ENCODE measurements around the gene ANKRD10. TPM values are rescaled to one million over a fixed set of nuclear protein-coding genes. Genes with fewer than 3 reads are reported as not detected.

Gene ANKRD10
- total RNA-seq, 5 donors from 2014 or later (not counting 1 experiment from before 2014, with no cell fraction given) = 93.7 to 133 (median 104) TPM

DNA sequence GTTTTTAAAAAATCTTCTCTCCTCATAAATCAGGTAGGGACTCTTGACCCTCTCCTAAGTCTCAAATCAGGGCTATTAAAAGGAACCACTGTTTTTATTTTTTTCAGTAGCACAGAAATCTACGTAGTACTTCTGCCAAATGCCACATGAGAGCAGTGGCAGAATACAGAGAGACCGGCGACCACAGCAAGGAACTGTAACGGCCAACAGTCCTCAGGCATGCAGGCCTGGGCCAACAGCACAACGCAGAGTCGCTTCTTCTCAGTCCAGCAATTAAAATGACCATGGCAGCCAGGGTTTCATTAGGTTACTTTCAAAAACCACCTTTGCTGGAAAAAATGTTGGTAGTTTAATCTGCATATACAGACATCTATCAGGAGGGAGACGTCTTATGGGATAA is 34.2 kb downstream of the ANKRD10 start:
- 97% methylated on average over 6 of the region's 7 CpGs for WGBS (ENCODE audit: insufficient coverage)
- no peak for DNase-seq
- POLR2A ChIA-PET = no interaction called here
- Histone ChIP-seq H3K36me3 (ENCODE audit: control insufficient read depth in 2 of 2, extremely low read depth in 1 of 2, insufficient read depth in 1 of 2, low read length in 1 of 2) (peaks cover 0 to 3% of the 10 kb centered on the region in 2 donors), H3K4me1 (ENCODE audit: control insufficient read depth in 1 of 2, extremely low read depth in 1 of 2, insufficient read depth in 2 of 2, low read length in 2 of 2) (no peaks in the 10 kb centered on the region), H3K27me3 (replicated peaks in 1 of 2; ENCODE audit: control insufficient read depth in 2 of 2, extremely low read depth in 1 of 2, insufficient read depth in 2 of 2, low read length in 1 of 2) (no peaks in the 10 kb centered on the region), H3K9me3 (no peaks in the 10 kb centered on the region), H3K4me3 (ENCODE audit: control insufficient read depth in 1 of 2, extremely low read depth in 1 of 2, low read length in 1 of 2) (no peak overlapping the region), H3K27ac (ENCODE audit: low read length) (no peak overlapping the region)
- Mint-ChIP-seq H3K4me1 (no peaks in the 10 kb centered on the region), H3K36me3 (peaks cover 6% of the 10 kb centered on the region), H3K9me3 (no peaks in the 10 kb centered on the region), H3K4me3 (no peak overlapping the region), H3K27ac (no peak overlapping the region), H3K27me3 (no peaks in the 10 kb centered on the region)
- ATAC-seq (replicated peaks in 1 of 4) = no peak
- CTCF ChIA-PET = no interaction called here

DNA sequence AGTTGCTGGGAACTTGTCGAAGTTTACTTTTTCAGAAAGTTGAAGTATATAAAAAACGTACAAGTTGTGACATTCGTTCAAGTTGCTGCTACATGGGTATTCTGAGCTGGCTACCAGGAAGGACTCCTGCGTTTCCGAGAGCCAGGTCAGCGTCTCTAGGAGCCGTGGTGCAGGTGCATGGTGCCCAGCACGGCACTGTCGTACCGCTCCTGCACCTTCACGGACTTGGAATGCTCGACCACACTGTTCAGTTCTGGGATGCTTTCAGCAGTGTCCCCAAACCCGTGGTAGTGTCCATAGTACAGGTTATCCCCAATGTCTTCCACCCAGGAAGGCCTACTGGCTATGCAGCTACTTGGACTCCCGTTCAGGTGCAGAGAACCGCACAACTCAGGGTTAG is 35.4 kb downstream of the ANKRD10 start:
- no peak overlapping the region for H3K27ac ChIP-seq (ENCODE audit: low read length)
- no peak overlapping the region for H3K4me3 ChIP-seq (ENCODE audit: control insufficient read depth in 1 of 2, extremely low read depth in 1 of 2, low read length in 1 of 2)
- 97% methylated on average over 14 of the region's 15 CpGs for WGBS (ENCODE audit: insufficient coverage)
- DNase-seq (no peak), ATAC-seq (replicated peaks in 1 of 4) (no peak)
- Mint-ChIP-seq H3K27ac (no peak overlapping the region), H3K27me3 (peaks cover 0 to 5% of the 10 kb centered on the region in 2 donors), H3K9me3 (no peaks in the 10 kb centered on the region), H3K36me3 (peaks cover 6% of the 10 kb centered on the region), H3K4me1 (peaks cover 0 to 7% (median 5%) of the 10 kb centered on the region in 3 donors), H3K4me3 (no peak overlapping the region)
- no peaks in the 10 kb centered on the region for H3K9me3 ChIP-seq
- peaks cover 0 to 4% of the 10 kb centered on the region in 2 experiments for H3K27me3 ChIP-seq (replicated peaks in 1 of 2; ENCODE audit: control insufficient read depth in 2 of 2, extremely low read depth in 1 of 2, insufficient read depth in 2 of 2, low read length in 1 of 2)
- H3K4me1 ChIP-seq (ENCODE audit: control insufficient read depth in 1 of 2, extremely low read depth in 1 of 2, insufficient read depth in 2 of 2, low read length in 2 of 2) = peaks cover 0 to 6% of the 10 kb centered on the region in 2 experiments
- CTCF ChIA-PET = no interaction called here
- POLR2A ChIA-PET = no interaction called here
- peaks cover 0 to 3% of the 10 kb centered on the region in 2 donors for H3K36me3 ChIP-seq (ENCODE audit: control insufficient read depth in 2 of 2, extremely low read depth in 1 of 2, insufficient read depth in 1 of 2, low read length in 1 of 2)

DNA sequence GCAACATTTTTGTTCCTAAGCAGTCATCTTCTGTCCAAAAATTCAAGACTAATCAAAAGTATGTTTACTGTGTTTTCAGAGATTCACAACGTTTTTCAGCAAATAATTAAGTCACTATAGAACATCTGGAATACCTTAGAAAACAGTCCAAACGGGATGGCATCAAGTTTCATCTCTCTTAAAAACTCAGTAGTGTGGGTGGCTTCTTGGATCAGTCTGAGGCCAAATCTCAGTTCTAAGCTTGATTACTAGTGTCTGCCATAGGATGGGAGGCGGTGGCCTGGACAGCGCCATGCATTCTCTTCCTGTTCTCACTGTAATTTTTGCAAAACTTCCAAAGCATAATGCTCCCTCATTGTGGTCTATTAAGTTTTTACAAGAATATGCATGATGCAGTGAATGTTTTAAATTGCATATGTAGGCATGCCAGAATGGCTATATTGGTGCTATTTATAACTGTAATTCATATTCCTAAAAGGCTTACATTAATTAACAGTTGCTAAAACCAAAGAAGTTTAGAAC is 37.1 kb downstream of the ANKRD10 start:
- ATAC-seq (replicated peaks in 1 of 4) = no peak
- POLR2A ChIA-PET = no interaction called here
- Histone ChIP-seq H3K4me1 (ENCODE audit: control insufficient read depth in 1 of 2, extremely low read depth in 1 of 2, insufficient read depth in 2 of 2, low read length in 2 of 2) (peaks cover 4 to 14% of the 10 kb centered on the region in 2 experiments), H3K4me3 (ENCODE audit: control insufficient read depth in 1 of 2, extremely low read depth in 1 of 2, low read length in 1 of 2) (no peak overlapping the region), H3K9me3 (no peaks in the 10 kb centered on the region), H3K27ac (ENCODE audit: low read length) (no peak overlapping the region), H3K27me3 (replicated peaks in 1 of 2; ENCODE audit: control insufficient read depth in 2 of 2, extremely low read depth in 1 of 2, insufficient read depth in 2 of 2, low read length in 1 of 2) (peaks cover 6 to 20% of the 10 kb centered on the region in 2 experiments), H3K36me3 (ENCODE audit: control insufficient read depth in 2 of 2, extremely low read depth in 1 of 2, insufficient read depth in 1 of 2, low read length in 1 of 2) (peaks cover 0 to 3% of the 10 kb centered on the region in 2 donors)
- Mint-ChIP-seq H3K4me1 (peaks cover 0 to 7% (median 5%) of the 10 kb centered on the region in 3 donors), H3K4me3 (no peak overlapping the region), H3K27me3 (peaks cover 0 to 8% of the 10 kb centered on the region in 2 donors), H3K27ac (no peak overlapping the region), H3K9me3 (no peaks in the 10 kb centered on the region), H3K36me3 (peaks cover 6% of the 10 kb centered on the region)
- no CpG with 5 or more reads among the region's 4 CpGs for WGBS (ENCODE audit: insufficient coverage)
- CTCF ChIA-PET = no interaction called here
- DNase-seq = no peak

DNA sequence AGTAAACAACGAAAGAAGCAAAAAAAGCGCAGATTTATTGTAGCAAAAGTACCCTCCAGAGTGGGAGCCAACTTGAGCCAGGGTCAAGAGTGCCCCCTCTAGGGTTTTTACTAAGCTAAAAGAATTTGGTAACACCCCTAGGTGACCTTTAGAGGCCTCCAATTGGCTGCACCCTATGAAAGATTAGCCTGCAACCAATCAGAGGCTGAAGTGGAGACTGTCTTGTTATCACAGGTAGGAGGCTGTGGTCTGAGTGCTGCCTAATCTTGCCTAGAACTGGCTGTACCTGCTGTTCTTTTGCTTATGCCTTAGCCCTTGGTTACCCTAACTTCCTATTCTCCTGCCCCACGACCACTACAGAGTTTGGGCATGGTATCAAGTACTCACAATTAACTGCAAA is 38.3 kb downstream of the ANKRD10 start:
- peaks cover 0 to 10% of the 10 kb centered on the region in 2 donors for H3K27me3 Mint-ChIP-seq
- peaks cover 6% of the 10 kb centered on the region for H3K36me3 Mint-ChIP-seq
- peaks cover 4 to 14% of the 10 kb centered on the region in 2 experiments for H3K4me1 ChIP-seq (ENCODE audit: control insufficient read depth in 1 of 2, extremely low read depth in 1 of 2, insufficient read depth in 2 of 2, low read length in 2 of 2)
- H3K27ac Mint-ChIP-seq = no peak overlapping the region
- WGBS (ENCODE audit: insufficient coverage) = 90% methylated on average over 2 of the region's 3 CpGs
- no peak overlapping the region for H3K27ac ChIP-seq (ENCODE audit: low read length)
- CTCF ChIA-PET = interaction anchor here (0.5 to 0.6 kb wide), 2 partner anchors 45 to 420 kb away, joined by 3 read pairs; no protein-coding TSS in a partner anchor
- peaks cover 0 to 7% (median 5%) of the 10 kb centered on the region in 3 donors for H3K4me1 Mint-ChIP-seq
- DNase-seq (no peak), ATAC-seq (replicated peaks in 1 of 4) (no peak)
- no peak overlapping the region for H3K4me3 Mint-ChIP-seq
- POLR2A ChIA-PET = no interaction called here
- peaks cover 6 to 31% of the 10 kb centered on the region in 2 experiments for H3K27me3 ChIP-seq (replicated peaks in 1 of 2; ENCODE audit: control insufficient read depth in 2 of 2, extremely low read depth in 1 of 2, insufficient read depth in 2 of 2, low read length in 1 of 2)
- H3K9me3 ChIP-seq = no peaks in the 10 kb centered on the region
- H3K9me3 Mint-ChIP-seq = no peaks in the 10 kb centered on the region
- peaks cover 0 to 3% of the 10 kb centered on the region in 2 donors for H3K36me3 ChIP-seq (ENCODE audit: control insufficient read depth in 2 of 2, extremely low read depth in 1 of 2, insufficient read depth in 1 of 2, low read length in 1 of 2)
- H3K4me3 ChIP-seq (ENCODE audit: control insufficient read depth in 1 of 2, extremely low read depth in 1 of 2, low read length in 1 of 2) = no peak overlapping the region

DNA sequence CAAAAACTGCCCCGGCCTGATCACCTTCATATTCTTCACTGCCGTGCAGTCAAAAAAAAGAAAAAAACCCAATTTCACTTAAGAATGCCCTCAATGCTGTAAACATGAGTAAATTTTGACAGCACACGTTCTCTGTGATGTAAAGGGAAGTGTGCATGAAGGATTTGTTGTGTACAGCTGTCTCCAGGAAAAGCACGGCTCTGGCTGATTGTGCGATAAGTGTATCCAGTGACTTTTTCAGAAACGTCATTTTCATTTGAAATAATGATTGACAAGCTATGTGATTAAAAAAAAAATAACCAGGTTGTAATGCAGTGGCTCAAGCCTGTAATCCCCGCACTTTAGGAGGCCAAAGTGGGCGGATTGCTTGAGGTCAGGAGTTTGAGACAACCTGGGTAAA is 39.6 kb downstream of the ANKRD10 start:
- 18% methylated on average over 4 of the region's 8 CpGs for WGBS (ENCODE audit: insufficient coverage)
- peak in 1 of 35 experiments; percentile 12 for DNase-seq

DNA sequence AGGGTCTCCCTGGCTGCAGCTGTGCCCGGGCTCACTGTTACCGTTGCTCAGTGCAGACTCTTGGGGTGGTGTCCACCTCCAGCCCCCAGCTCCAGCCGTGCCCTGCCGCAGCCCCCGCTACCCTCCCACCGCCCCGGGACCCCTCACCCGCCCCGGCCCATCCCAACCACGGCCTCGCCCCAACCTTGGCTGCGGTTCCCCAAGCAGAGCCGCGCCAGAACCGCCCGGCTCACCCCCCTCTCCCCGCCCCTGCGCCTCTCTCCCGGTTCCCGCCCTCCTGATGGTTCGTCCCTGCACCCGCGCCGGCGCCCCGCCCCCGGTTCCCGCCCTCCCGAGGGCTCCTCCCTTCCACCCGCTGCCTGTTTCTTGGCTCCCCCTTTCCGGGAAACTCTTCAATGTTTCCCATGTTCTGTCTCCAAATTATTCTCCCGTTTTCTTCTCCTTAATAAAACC is 40.3 kb downstream of the ANKRD10 start:
- H3K27me3 ChIP-seq (replicated peaks in 1 of 2; ENCODE audit: control insufficient read depth in 2 of 2, extremely low read depth in 1 of 2, insufficient read depth in 2 of 2, low read length in 1 of 2) = peaks cover 9 to 46% of the 10 kb centered on the region in 2 experiments
- peak overlapping the region in 1 of 2 donors; percentile 25 for H3K27ac Mint-ChIP-seq
- H3K36me3 Mint-ChIP-seq = no peaks in the 10 kb centered on the region
- H3K4me3 ChIP-seq (ENCODE audit: control insufficient read depth in 1 of 2, extremely low read depth in 1 of 2, low read length in 1 of 2) = peak overlapping the region; percentile 15 to 42
- no peaks in the 10 kb centered on the region for H3K9me3 Mint-ChIP-seq
- peak overlapping the region in 2 of 3 donors; percentile 70 to 72 for H3K4me3 Mint-ChIP-seq
- WGBS (ENCODE audit: insufficient coverage) = 1% methylated on average over 22 of the region's 32 CpGs
- DNase-seq (peak in 17 of 35 experiments; percentile 5 to 46 (median 28)), ATAC-seq (replicated peaks in 1 of 4) (peak; percentile 69 to 85 (median 74))
- peaks cover 4 to 21% of the 10 kb centered on the region in 2 experiments for H3K4me1 ChIP-seq (ENCODE audit: control insufficient read depth in 1 of 2, extremely low read depth in 1 of 2, insufficient read depth in 2 of 2, low read length in 2 of 2)
- peaks cover 4 to 10% (median 7%) of the 10 kb centered on the region in 3 donors for H3K4me1 Mint-ChIP-seq
- no peaks in the 10 kb centered on the region for H3K9me3 ChIP-seq
- H3K27ac ChIP-seq (ENCODE audit: low read length) = no peak overlapping the region
- ChIA-PET POLR2A (interaction anchor here in 1 of 2 donors (0.6 kb wide), 1 partner anchor 520 kb away, joined by 6 read pairs; no protein-coding TSS in a partner anchor), CTCF (no interaction called here)
- H3K27me3 Mint-ChIP-seq = peaks cover 13 to 30% of the 10 kb centered on the region in 2 donors
- H3K36me3 ChIP-seq (ENCODE audit: control insufficient read depth in 2 of 2, extremely low read depth in 1 of 2, insufficient read depth in 1 of 2, low read length in 1 of 2) = peaks cover 0 to 2% of the 10 kb centered on the region in 2 donors

More for the DNA sequence above, 39.6 kb downstream of the ANKRD10 start:
- peak overlapping the region in 2 of 3 donors; percentile 70 to 72 for H3K4me3 Mint-ChIP-seq
- H3K4me3 ChIP-seq (ENCODE audit: control insufficient read depth in 1 of 2, extremely low read depth in 1 of 2, low read length in 1 of 2) = no peak overlapping the region
- no peaks in the 10 kb centered on the region for H3K36me3 Mint-ChIP-seq
- ChIA-PET CTCF (no interaction called here), POLR2A (interaction anchor here in 1 of 2 donors (0.6 kb wide), 1 partner anchor 521 kb away, joined by 6 read pairs; no protein-coding TSS in a partner anchor)
- H3K9me3 ChIP-seq = no peaks in the 10 kb centered on the region
- peaks cover 0 to 3% of the 10 kb centered on the region in 2 donors for H3K36me3 ChIP-seq (ENCODE audit: control insufficient read depth in 2 of 2, extremely low read depth in 1 of 2, insufficient read depth in 1 of 2, low read length in 1 of 2)
- peak in 1 of 4 experiments; percentile 48 for ATAC-seq (replicated peaks in 1 of 4)
- H3K4me1 ChIP-seq (ENCODE audit: control insufficient read depth in 1 of 2, extremely low read depth in 1 of 2, insufficient read depth in 2 of 2, low read length in 2 of 2) = peaks cover 4 to 14% of the 10 kb centered on the region in 2 experiments
- peaks cover 0 to 7% (median 5%) of the 10 kb centered on the region in 3 donors for H3K4me1 Mint-ChIP-seq
- no peak overlapping the region for H3K27ac ChIP-seq (ENCODE audit: low read length)
- no peaks in the 10 kb centered on the region for H3K9me3 Mint-ChIP-seq
- no peak overlapping the region for H3K27ac Mint-ChIP-seq
- H3K27me3 Mint-ChIP-seq = peaks cover 9 to 23% of the 10 kb centered on the region in 2 donors
- H3K27me3 ChIP-seq (replicated peaks in 1 of 2; ENCODE audit: control insufficient read depth in 2 of 2, extremely low read depth in 1 of 2, insufficient read depth in 2 of 2, low read length in 1 of 2) = peaks cover 9 to 39% of the 10 kb centered on the region in 2 experiments

All from T-cell (primary cell).